ENCODE measurements around the gene MRPS25. TPM values are rescaled to one million over a fixed set of nuclear protein-coding genes. Genes with fewer than 3 reads are reported as not detected.

MRPS25 gene
- total and polyA plus RNA-seq, 2 experiments from 2014 or later: 27.2 to 41.8 TPM

DNA sequence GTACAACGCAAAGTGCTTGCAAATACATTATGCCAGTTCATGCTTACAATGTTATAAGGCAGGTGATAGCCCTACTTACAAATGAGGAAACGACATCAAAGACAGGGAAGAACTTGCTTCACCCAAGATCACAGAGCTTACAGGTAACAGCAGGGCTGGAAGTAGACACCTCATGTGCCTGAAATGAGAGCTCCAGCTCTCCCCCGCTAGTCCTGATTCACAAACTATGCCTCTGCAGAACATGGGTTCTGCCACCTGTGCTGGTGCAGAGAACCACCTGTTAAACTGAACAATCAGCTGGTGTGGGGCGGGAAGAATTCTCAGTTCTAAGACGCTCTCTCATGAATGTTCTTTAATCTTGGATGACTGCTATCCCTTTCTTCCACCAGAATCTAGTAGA is 26.5 kb upstream of the MRPS25 start:
- Histone ChIP-seq H3K27me3 (replicated peaks; ENCODE audit: insufficient read depth) (no peaks in the 10 kb centered on the region), H2AFZ (no peak overlapping the region), H3K79me2 (ENCODE audit: insufficient read depth) (peaks cover 16% of the 10 kb centered on the region), H3K4me1 (ENCODE audit: insufficient read depth) (no peaks in the 10 kb centered on the region), H3K27ac (no peak overlapping the region), H4K20me1 (ENCODE audit: insufficient read depth) (no peaks in the 10 kb centered on the region), H3F3A (ENCODE audit: insufficient read depth) (no peaks in the 10 kb centered on the region), H3K9me3 (ENCODE audit: low read depth) (no peaks in the 10 kb centered on the region), H3K4me3 (no peak overlapping the region), H3K4me2 (ENCODE audit: unreplicated experiment) (no peak overlapping the region), H3K36me3 (ENCODE audit: low read depth) (peaks cover 37% of the 10 kb centered on the region), H3K9ac (no peak overlapping the region), H3K9me2 (ENCODE audit: insufficient read depth) (no peaks in the 10 kb centered on the region)
- TF ChIP-seq EZH2 (IDR thresholded peaks at IDR 0.05; ENCODE audit: insufficient read depth, poor library complexity, severe bottlenecking): no peak
- TF ChIP-seq EZH2phosphoT487 (IDR thresholded peaks at IDR 0.05; ENCODE audit: insufficient read depth, low read depth): no peak
- in situ Hi-C loops (cut with MboI): no loop called here
- DNase-seq: no peak
- 78 to 79% methylated on average over 5 of the region's 5 CpGs for WGBS, 2 experiments (ENCODE audit: low coverage in 1 of 2, low lambda C conversion rate in 2 of 2, missing lambda C conversion rate in 2 of 2)

DNA sequence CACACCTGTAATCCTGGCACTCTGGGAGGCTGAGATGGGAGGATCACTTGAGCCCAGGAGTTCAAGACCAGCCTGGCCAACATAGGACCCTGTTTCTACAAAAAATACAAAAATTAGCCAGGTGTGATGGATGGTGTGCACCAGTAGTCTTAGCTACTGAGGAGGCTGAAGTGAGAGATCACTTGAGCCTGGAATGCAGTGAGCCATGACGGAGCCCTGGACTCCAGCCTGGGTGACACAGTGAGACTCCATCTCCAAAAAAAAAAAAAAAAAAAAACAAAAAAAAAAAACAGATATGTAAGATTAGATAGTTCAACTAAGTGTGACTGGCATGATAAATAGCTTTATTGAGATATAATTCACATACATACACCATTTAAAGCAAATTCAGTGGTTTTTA is 24.1 kb upstream of the MRPS25 start:
- Histone ChIP-seq H3K9me3 (ENCODE audit: low read depth) (no peaks in the 10 kb centered on the region), H3F3A (ENCODE audit: insufficient read depth) (no peaks in the 10 kb centered on the region), H3K27ac (no peak overlapping the region), H3K4me1 (ENCODE audit: insufficient read depth) (no peaks in the 10 kb centered on the region), H3K9me2 (ENCODE audit: insufficient read depth) (no peaks in the 10 kb centered on the region), H3K36me3 (ENCODE audit: low read depth) (peaks cover 35% of the 10 kb centered on the region), H4K20me1 (ENCODE audit: insufficient read depth) (no peaks in the 10 kb centered on the region), H2AFZ (no peak overlapping the region), H3K79me2 (ENCODE audit: insufficient read depth) (0 out of 2 replicates have a peak, but pooled peaks cover 4% of the 10 kb centered on the region), H3K9ac (no peak overlapping the region), H3K27me3 (replicated peaks; ENCODE audit: insufficient read depth) (no peaks in the 10 kb centered on the region), H3K4me2 (ENCODE audit: unreplicated experiment) (no peak overlapping the region), H3K4me3 (no peak overlapping the region)
- in situ Hi-C loops (cut with MboI): no loop called here
- TF ChIP-seq EZH2 (IDR thresholded peaks at IDR 0.05; ENCODE audit: insufficient read depth, poor library complexity, severe bottlenecking) (no peak), EZH2phosphoT487 (IDR thresholded peaks at IDR 0.05; ENCODE audit: insufficient read depth, low read depth) (no peak)
- no peak for DNase-seq
- 88 to 100% methylated on average over 1 of the region's 1 CpG for WGBS, 2 experiments (ENCODE audit: low coverage in 1 of 2, low lambda C conversion rate in 2 of 2, missing lambda C conversion rate in 2 of 2)

DNA sequence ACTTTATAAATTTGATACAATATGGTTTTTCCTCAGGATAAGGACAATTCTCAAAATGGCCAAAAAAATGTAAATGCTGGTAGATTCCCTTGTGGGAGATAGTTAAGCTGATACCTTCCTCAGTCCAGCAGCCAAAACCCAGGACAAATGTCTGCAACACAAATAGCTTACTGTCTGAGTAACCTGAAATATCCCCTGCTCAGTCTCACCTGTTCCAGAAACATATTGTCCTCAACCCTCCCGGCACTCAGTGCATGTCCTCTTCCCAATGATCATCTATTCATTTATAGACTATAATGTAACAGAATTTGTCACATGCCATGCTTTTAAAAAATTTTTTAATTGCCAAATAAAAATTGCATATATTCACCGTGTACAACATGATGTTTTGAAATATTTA is 21.6 kb upstream of the MRPS25 start:
- H3K4me1 ChIP-seq (ENCODE audit: insufficient read depth): 0 out of 2 replicates have a peak, but pooled peaks cover 3% of the 10 kb centered on the region
- no peaks in the 10 kb centered on the region for H3K9me3 ChIP-seq (ENCODE audit: low read depth)
- WGBS, 2 experiments (ENCODE audit: low coverage in 1 of 2, low lambda C conversion rate in 2 of 2, missing lambda C conversion rate in 2 of 2): 94 to 96% methylated on average over 2 of the region's 2 CpGs
- no peak overlapping the region for H3K4me2 ChIP-seq (ENCODE audit: unreplicated experiment)
- no peak overlapping the region for H2AFZ ChIP-seq
- H3F3A ChIP-seq (ENCODE audit: insufficient read depth): 0 out of 2 replicates have a peak, but pooled peaks cover 10% of the 10 kb centered on the region
- H4K20me1 ChIP-seq (ENCODE audit: insufficient read depth): no peaks in the 10 kb centered on the region
- no peak overlapping the region for H3K4me3 ChIP-seq
- H3K9me2 ChIP-seq (ENCODE audit: insufficient read depth): no peaks in the 10 kb centered on the region
- peaks cover 37% of the 10 kb centered on the region for H3K36me3 ChIP-seq (ENCODE audit: low read depth)
- H3K79me2 ChIP-seq (ENCODE audit: insufficient read depth): 0 out of 2 replicates have a peak, but pooled peaks cover 4% of the 10 kb centered on the region
- no peak overlapping the region for H3K9ac ChIP-seq
- H3K27ac ChIP-seq: no peak overlapping the region
- no peaks in the 10 kb centered on the region for H3K27me3 ChIP-seq (replicated peaks; ENCODE audit: insufficient read depth)
- in situ Hi-C loops (cut with MboI): no loop called here
- no peak for DNase-seq
- TF ChIP-seq EZH2 (IDR thresholded peaks at IDR 0.05; ENCODE audit: insufficient read depth, poor library complexity, severe bottlenecking): no peak
- no peak for TF ChIP-seq EZH2phosphoT487 (IDR thresholded peaks at IDR 0.05; ENCODE audit: insufficient read depth, low read depth)

GRCh38 chr3:15086263-15086662 is 21.1 kb upstream of the MRPS25 start:
- H3K4me2 ChIP-seq (ENCODE audit: unreplicated experiment): no peak overlapping the region
- no peaks in the 10 kb centered on the region for H3K9me2 ChIP-seq (ENCODE audit: insufficient read depth)
- in situ Hi-C loops (cut with MboI): no loop called here
- H3K9ac ChIP-seq: no peak overlapping the region
- no peak for TF ChIP-seq EZH2phosphoT487 (IDR thresholded peaks at IDR 0.05; ENCODE audit: insufficient read depth, low read depth)
- TF ChIP-seq EZH2 (IDR thresholded peaks at IDR 0.05; ENCODE audit: insufficient read depth, poor library complexity, severe bottlenecking): no peak
- H3K27ac ChIP-seq: no peak overlapping the region
- no peak for DNase-seq
- H4K20me1 ChIP-seq (ENCODE audit: insufficient read depth): no peaks in the 10 kb centered on the region
- H3K9me3 ChIP-seq (ENCODE audit: low read depth): no peaks in the 10 kb centered on the region
- 79 to 82% methylated on average over 2 of the region's 2 CpGs for WGBS, 2 experiments (ENCODE audit: low coverage in 1 of 2, low lambda C conversion rate in 2 of 2, missing lambda C conversion rate in 2 of 2)
- H3K4me3 ChIP-seq: no peak overlapping the region
- H3K27me3 ChIP-seq (replicated peaks; ENCODE audit: insufficient read depth): no peaks in the 10 kb centered on the region
- no peak overlapping the region for H2AFZ ChIP-seq
- 0 out of 2 replicates have a peak, but pooled peaks cover 10% of the 10 kb centered on the region for H3F3A ChIP-seq (ENCODE audit: insufficient read depth)
- H3K4me1 ChIP-seq (ENCODE audit: insufficient read depth): 0 out of 2 replicates have a peak, but pooled peaks cover 3% of the 10 kb centered on the region
- H3K79me2 ChIP-seq (ENCODE audit: insufficient read depth): 0 out of 2 replicates have a peak, but pooled peaks cover 4% of the 10 kb centered on the region
- H3K36me3 ChIP-seq (ENCODE audit: low read depth): peaks cover 37% of the 10 kb centered on the region
